GM12891 (cell line): ENCODE measurements around the gene RAC2.

Experiments
- POLR2A ChIP-seq: IDR thresholded peaks from 2 replicates; pipeline ENCODE4 v1.6.1; 2011; ENCODE audit warnings: low read depth, low read length, control low read depth
- POLR2AphosphoS5 ChIP-seq: IDR thresholded peaks from 2 replicates; pipeline ENCODE4 v1.6.1; 2011; ENCODE audit warnings: low read depth, low read length, control low read depth
- SPI1 ChIP-seq: IDR thresholded peaks from 2 replicates; pipeline ENCODE4 v1.6.1; 2011; ENCODE audit warnings: low read depth, low read length, control low read depth
- TAF1 ChIP-seq: IDR thresholded peaks from 2 replicates; pipeline ENCODE4 v1.6.1; 2011; ENCODE audit warnings: low read depth, low read length, control low read depth

- no peak for TF ChIP-seq SPI1
- no peak for TF ChIP-seq POLR2A
- TF ChIP-seq POLR2AphosphoS5, result no peak
- no peak for TF ChIP-seq TAF1
These were observed 3.7 kb downstream of the RAC2 start for GRCh38 chr22:37240240-37240940.
